IPS-20b (cell line): ENCODE results near the gene KRTAP10-10.
"Not testable (repeated sequence)": the region's sequence is repeated elsewhere in the genome, so short reads cannot be mapped to it uniquely, and the experiment has no call there.

Experiments
- H3K27ac ChIP-seq: one replicate; pipeline ENCODE4 v1.5.1; 2013; ENCODE audit warnings: low read length
- H3K27me3 ChIP-seq: 2 replicates; pipeline ENCODE4 v1.6.1; 2013; ENCODE audit warnings: mild to moderate bottlenecking, low read length, inconsistent platforms; ENCODE audit not compliant: insufficient read depth
- H3K36me3 ChIP-seq: 2 replicates; pipeline ENCODE4 v1.6.1; 2013; ENCODE audit warnings: low read depth, mild to moderate bottlenecking, inconsistent platforms, low read length, moderate library complexity; ENCODE audit not compliant: insufficient read depth
- H3K4me1 ChIP-seq: 2 replicates; pipeline ENCODE4 v1.6.1; 2013; ENCODE audit warnings: mild to moderate bottlenecking, control low read depth, inconsistent platforms, low read length, moderate library complexity; ENCODE audit not compliant: insufficient read depth
- H3K4me3 ChIP-seq: 2 replicates; pipeline ENCODE4 v1.5.1; 2013; ENCODE audit warnings: mild to moderate bottlenecking, low read length, inconsistent platforms
- H3K9ac ChIP-seq: 2 replicates; pipeline ENCODE4 v1.6.1; 2013; ENCODE audit warnings: low read depth, mild to moderate bottlenecking, inconsistent platforms, low read length, moderate library complexity
- H3K9me3 ChIP-seq: 2 replicates; pipeline ENCODE4 v1.6.1; 2013; ENCODE audit warnings: mild to moderate bottlenecking, low read depth, low read length, inconsistent platforms; ENCODE audit not compliant: insufficient read depth

KRTAP10-10 gene

GRCh38 chr21:44617071-44617501, 20.1 kb upstream of the KRTAP10-10 start:
- no peaks in the 10 kb centered on the region for H3K4me1 ChIP-seq
- H3K9me3 ChIP-seq = peaks cover 23% of the 10 kb centered on the region
- H3K9ac ChIP-seq = no peak overlapping the region
- no peaks in the 10 kb centered on the region for H3K27me3 ChIP-seq
- no peak overlapping the region for H3K4me3 ChIP-seq
- no peak overlapping the region for H3K27ac ChIP-seq
- no peaks in the 10 kb centered on the region for H3K36me3 ChIP-seq

DNA sequence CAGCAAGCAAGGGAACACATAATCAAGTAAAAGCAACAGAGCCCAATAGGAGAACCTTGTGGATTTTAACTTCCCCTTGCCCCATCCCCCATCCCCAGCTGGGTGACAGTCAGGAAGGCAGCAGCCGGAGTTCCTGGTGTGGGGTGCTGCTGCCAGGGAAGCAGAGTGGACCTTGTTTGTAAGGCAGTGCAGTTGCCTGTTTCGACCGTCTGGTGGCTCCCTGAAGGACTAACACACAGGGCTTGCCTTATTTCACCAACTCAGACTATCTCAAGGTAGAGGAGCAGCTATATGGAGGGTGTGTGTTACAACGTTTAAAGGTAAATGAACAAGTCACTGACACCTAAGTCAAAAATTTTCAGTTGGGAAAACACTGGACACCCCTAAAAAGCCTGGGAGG, 18.7 kb upstream of the KRTAP10-10 start:
- H3K4me3 ChIP-seq = no peak overlapping the region
- H3K36me3 ChIP-seq = no peaks in the 10 kb centered on the region
- H3K9me3 ChIP-seq = peaks cover 36% of the 10 kb centered on the region
- no peak overlapping the region for H3K27ac ChIP-seq
- no peaks in the 10 kb centered on the region for H3K27me3 ChIP-seq
- no peak overlapping the region for H3K9ac ChIP-seq
- H3K4me1 ChIP-seq = no peaks in the 10 kb centered on the region

DNA sequence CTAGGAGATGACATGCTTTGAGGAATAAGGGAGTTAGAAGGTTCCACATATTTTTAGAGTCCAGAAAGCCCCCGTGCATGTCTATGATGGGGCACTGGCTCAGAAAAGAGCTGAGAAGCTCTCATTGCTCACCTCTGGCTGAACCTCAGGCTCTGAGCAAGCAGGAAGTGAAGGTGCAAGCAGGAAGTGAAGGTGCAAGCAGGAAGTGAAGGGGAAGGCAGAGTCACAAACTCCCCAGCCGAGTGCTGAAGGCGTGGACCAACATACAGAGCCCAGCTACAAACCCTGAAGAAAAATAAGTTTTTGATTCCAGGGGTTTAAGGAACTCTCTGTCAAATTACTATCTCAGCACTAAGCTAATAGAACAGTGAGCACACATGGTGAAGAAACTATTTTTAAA, 18.2 kb upstream of the KRTAP10-10 start:
- Histone ChIP-seq H3K36me3 (no peaks in the 10 kb centered on the region), H3K9ac (no peak overlapping the region), H3K27ac (no peak overlapping the region), H3K4me1 (no peaks in the 10 kb centered on the region), H3K27me3 (no peaks in the 10 kb centered on the region), H3K9me3 (peaks cover 40% of the 10 kb centered on the region), H3K4me3 (no peak overlapping the region)

DNA sequence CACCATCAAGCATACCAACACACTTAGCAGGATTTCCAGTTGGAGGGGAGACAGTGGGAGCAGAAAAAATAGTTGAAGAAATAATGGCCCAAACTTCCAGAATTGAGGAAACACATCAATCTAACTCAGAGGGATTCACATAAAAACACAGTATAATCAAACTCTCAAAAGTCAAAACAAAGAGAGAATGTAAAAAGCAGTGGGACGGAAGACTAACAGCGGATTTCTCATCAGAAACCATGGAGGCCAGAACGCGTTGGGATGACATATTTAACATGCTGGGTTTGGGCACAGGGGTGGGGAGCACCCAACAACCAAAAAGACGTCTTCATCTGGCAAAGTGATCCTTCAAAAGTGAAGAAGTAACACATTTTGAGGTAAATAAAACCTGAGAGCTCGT, 17.3 kb upstream of the KRTAP10-10 start:
- Histone ChIP-seq H3K36me3 (no peaks in the 10 kb centered on the region), H3K27me3 (no peaks in the 10 kb centered on the region), H3K9ac (no peak overlapping the region), H3K4me1 (no peaks in the 10 kb centered on the region), H3K27ac (no peak overlapping the region), H3K4me3 (no peak overlapping the region), H3K9me3 (peaks cover 49% of the 10 kb centered on the region)

GRCh38 chr21:44623575-44623974, 13.6 kb upstream of the KRTAP10-10 start:
- Histone ChIP-seq H3K9ac (no peak overlapping the region), H3K27me3 (no peaks in the 10 kb centered on the region), H3K36me3 (no peaks in the 10 kb centered on the region), H3K4me1 (no peaks in the 10 kb centered on the region), H3K9me3 (peaks cover 51% of the 10 kb centered on the region), H3K27ac (no peak overlapping the region), H3K4me3 (no peak overlapping the region)

DNA sequence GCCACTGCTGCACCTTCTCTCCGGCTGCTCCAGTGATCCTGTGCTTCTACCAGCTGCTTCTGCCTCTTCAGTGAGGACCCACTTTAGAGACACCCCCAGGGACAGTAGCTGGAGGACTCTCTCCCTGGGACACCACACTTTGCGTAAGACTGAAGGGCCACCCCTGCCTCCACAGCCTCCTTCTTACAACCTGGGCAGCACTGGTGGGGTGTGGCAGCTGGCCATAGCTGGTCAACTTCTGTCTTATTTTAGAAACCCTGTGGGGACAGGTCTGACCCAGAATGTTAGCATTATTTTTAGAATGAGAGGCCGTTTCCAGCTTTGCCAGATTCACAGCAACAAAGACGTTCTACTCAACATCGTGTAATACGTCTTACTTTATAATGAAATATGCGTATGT, 11.4 kb upstream of the KRTAP10-10 start:
- H3K4me3 ChIP-seq = no peak overlapping the region
- H3K27ac ChIP-seq = no peak overlapping the region
- H3K4me1 ChIP-seq = no peaks in the 10 kb centered on the region
- H3K27me3 ChIP-seq = no peaks in the 10 kb centered on the region
- H3K9me3 ChIP-seq = peaks cover 33% of the 10 kb centered on the region
- H3K9ac ChIP-seq = no peak overlapping the region
- no peaks in the 10 kb centered on the region for H3K36me3 ChIP-seq

DNA sequence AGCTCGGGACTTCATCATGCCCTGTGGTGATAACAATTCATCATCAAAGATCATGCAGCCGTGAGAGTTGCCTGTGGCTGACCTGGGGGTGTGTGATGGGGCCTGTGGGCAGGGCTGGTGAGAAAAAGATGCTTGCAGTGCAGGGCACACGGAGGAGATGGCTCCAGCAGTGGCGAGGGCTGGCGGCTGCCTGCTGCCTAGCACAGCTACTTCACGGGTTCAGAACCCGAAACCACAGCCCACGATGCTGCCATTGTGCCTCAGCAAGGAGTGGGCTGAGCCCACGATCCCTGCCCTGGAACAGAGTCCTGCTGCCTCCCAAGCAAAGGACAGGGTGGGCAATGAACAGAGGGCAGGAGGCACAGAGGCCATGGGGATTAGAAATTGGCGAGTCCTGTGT, 10.9 kb upstream of the KRTAP10-10 start:
- Histone ChIP-seq H3K4me1 (no peaks in the 10 kb centered on the region), H3K27me3 (no peaks in the 10 kb centered on the region), H3K9me3 (peaks cover 28% of the 10 kb centered on the region), H3K36me3 (no peaks in the 10 kb centered on the region), H3K9ac (no peak overlapping the region), H3K4me3 (no peak overlapping the region), H3K27ac (no peak overlapping the region)

GRCh38 chr21:44626673-44627143, 10.4 kb upstream of the KRTAP10-10 start, which contains the start of gene KRTAP10-9:
TSS of gene KRTAP10-9 (plus strand) at chr21:44627093. CDS start at chr21:44627172, 79 bp downstream.
- Histone ChIP-seq H3K27me3 (no peaks in the 10 kb centered on the region), H3K4me1 (no peaks in the 10 kb centered on the region), H3K9me3 (peaks cover 28% of the 10 kb centered on the region), H3K9ac (no peak within 1 kb of the TSS), H3K36me3 (no peaks in the 10 kb centered on the region), H3K4me3 (no peak within 1 kb of the TSS), H3K27ac (no peak within 1 kb of the TSS)

DNA sequence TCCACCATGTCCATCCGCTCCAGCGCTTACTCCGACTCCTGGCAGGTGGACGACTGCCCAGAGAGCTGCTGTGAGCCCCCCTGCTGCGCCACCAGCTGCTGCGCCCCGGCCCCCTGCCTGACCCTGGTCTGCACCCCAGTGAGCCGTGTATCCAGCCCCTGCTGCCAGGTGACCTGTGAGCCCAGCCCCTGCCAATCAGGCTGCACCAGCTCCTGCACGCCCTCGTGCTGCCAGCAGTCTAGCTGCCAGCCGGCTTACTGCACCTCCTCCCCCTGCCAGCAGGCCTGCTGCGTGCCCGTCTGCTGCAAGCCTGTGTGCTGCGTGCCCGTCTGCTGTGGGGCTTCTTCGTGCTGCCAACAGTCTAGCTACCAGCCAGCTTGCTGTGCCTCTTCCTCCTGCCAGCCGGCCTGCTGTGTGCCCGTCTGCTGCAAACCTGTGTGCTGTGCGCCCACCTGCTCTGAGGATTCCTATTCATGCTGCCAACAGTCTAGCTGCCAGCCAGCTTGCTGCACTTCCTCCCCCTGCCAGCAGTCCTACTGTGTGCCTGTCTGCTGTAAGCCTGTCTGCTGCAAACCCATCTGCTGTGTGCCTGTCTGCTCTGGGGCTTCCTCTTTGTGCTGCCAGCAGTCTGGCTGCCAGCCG, 9.9 kb upstream of the KRTAP10-10 start:
- not testable (repeated sequence) for H3K27me3 ChIP-seq, H3K36me3 ChIP-seq, H3K4me1 ChIP-seq, H3K27ac ChIP-seq, H3K9ac ChIP-seq, H3K4me3 ChIP-seq
- peaks cover 28% of the 10 kb centered on the region for H3K9me3 ChIP-seq

GRCh38 chr21:44627831-44628233, 9.3 kb upstream of the KRTAP10-10 start:
- not testable (repeated sequence) for H3K27ac ChIP-seq, H3K4me3 ChIP-seq, H3K27me3 ChIP-seq, H3K4me1 ChIP-seq, H3K36me3 ChIP-seq, H3K9ac ChIP-seq
- H3K9me3 ChIP-seq = peaks cover 22% of the 10 kb centered on the region

DNA sequence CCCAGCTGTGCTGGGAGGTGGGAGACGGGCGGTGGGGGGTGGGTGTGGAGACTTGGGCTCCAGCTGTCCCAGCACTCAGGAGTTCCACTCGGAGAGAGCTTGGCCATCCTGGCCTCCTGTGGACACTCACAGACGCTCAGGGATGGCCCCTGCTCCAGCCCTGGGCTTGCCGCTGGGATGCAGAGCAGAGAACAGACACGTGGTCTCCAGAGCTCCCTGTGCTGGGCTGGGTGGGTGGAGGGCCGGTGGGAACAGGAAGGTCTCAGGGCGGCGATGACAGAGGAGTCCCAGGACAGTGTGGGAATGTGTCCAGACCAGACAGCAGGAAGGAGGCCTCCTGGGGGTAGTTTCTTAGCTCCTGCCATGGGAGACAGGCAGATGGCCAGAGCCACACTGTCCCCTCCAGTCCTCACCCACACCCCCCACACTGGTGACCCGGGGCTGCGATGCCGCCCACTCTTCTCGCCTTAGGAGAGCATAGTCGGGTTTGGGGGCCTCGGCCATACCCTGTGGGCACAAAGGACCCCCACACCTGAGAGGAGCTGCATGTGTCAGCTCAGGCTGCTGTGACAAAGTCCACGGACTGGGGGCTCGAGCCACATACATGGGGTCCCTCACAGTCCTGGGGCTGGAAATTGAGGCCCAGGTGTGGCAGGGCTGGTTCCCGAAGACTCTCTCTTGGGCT, 8.3 kb upstream of the KRTAP10-10 start:
- H3K36me3 ChIP-seq = no peaks in the 10 kb centered on the region
- H3K27me3 ChIP-seq = no peaks in the 10 kb centered on the region
- peaks cover 12% of the 10 kb centered on the region for H3K9me3 ChIP-seq
- H3K4me3 ChIP-seq = no peak overlapping the region
- H3K4me1 ChIP-seq = no peaks in the 10 kb centered on the region
- no peak overlapping the region for H3K27ac ChIP-seq
- no peak overlapping the region for H3K9ac ChIP-seq

GRCh38 chr21:44630440-44630839, 6.7 kb upstream of the KRTAP10-10 start:
- Histone ChIP-seq H3K27ac (no peak overlapping the region), H3K36me3 (no peaks in the 10 kb centered on the region), H3K9ac (no peak overlapping the region), H3K9me3 (no peaks in the 10 kb centered on the region), H3K4me1 (no peaks in the 10 kb centered on the region), H3K27me3 (no peaks in the 10 kb centered on the region), H3K4me3 (no peak overlapping the region)
